ENCODE results near the gene BLNK. TPM values are rescaled to one million over a fixed set of nuclear protein-coding genes. Genes with fewer than 3 reads are reported as not detected.
"Not testable (repeated sequence)": the region's sequence is repeated elsewhere in the genome, so short reads cannot be mapped to it uniquely, and the experiment has no call there.

BLNK gene
- total RNA-seq, 1 donor from 2014 or later = not detected

GRCh38 chr10:96227206-96227605, 44.2 kb downstream of the BLNK start:
- DNase-seq (ENCODE audit: low read depth, low spot score) = no peak

GRCh38 chr10:96225119-96225518, 46.2 kb downstream of the BLNK start:
- no peak for DNase-seq (ENCODE audit: low read depth, low spot score)

- DNase-seq (ENCODE audit: low read depth, low spot score) = no peak
Measured at GRCh38 chr10:96222908-96223307, 48.5 kb downstream of the BLNK start.

- no peak for DNase-seq (ENCODE audit: low read depth, low spot score)
Measured at GRCh38 chr10:96222441-96222840, 48.9 kb downstream of the BLNK start.

GRCh38 chr10:96218826-96219225, 52.5 kb downstream of the BLNK start:
- no peak for DNase-seq (ENCODE audit: low read depth, low spot score)

GRCh38 chr10:96217711-96218110, 53.7 kb downstream of the BLNK start:
- DNase-seq (ENCODE audit: low read depth, low spot score) = no peak

GRCh38 chr10:96216775-96217174, 54.6 kb downstream of the BLNK start:
- no peak for DNase-seq (ENCODE audit: low read depth, low spot score)

GRCh38 chr10:96212911-96213310, 58.5 kb downstream of the BLNK start:
- no peak for DNase-seq (ENCODE audit: low read depth, low spot score)

- DNase-seq (ENCODE audit: low read depth, low spot score) = no peak
Measured at GRCh38 chr10:96211764-96212163, 59.6 kb downstream of the BLNK start.

- no peak for DNase-seq (ENCODE audit: low read depth, low spot score)
Measured at GRCh38 chr10:96208946-96209345, 62.4 kb downstream of the BLNK start.

GRCh38 chr10:96208271-96208670, 63.1 kb downstream of the BLNK start:
- no peak for DNase-seq (ENCODE audit: low read depth, low spot score)

GRCh38 chr10:96205580-96205979, 65.8 kb downstream of the BLNK start:
- no peak for DNase-seq (ENCODE audit: low read depth, low spot score)

- no peak for DNase-seq (ENCODE audit: low read depth, low spot score)
Measured at GRCh38 chr10:96201525-96201924, 69.8 kb downstream of the BLNK start.

- not testable (repeated sequence) for DNase-seq (ENCODE audit: low read depth, low spot score)
Measured at GRCh38 chr10:96189505-96189904, 81.9 kb downstream of the BLNK start.

GRCh38 chr10:96188916-96189315, 82.5 kb downstream of the BLNK start:
- no peak for DNase-seq (ENCODE audit: low read depth, low spot score)

GRCh38 chr10:96188421-96188820, 82.9 kb downstream of the BLNK start:
- no peak for DNase-seq (ENCODE audit: low read depth, low spot score)

GRCh38 chr10:96176985-96177384, 94.4 kb downstream of the BLNK start:
- no peak for DNase-seq (ENCODE audit: low read depth, low spot score)

- no peak for DNase-seq (ENCODE audit: low read depth, low spot score)
Measured at GRCh38 chr10:96172666-96173065, 98.7 kb downstream of the BLNK start.

GRCh38 chr10:96170230-96170629, 101.1 kb downstream of the BLNK start:
- no peak for DNase-seq (ENCODE audit: low read depth, low spot score)

- no peak for DNase-seq (ENCODE audit: low read depth, low spot score)
Measured at GRCh38 chr10:96168546-96168945, 102.8 kb downstream of the BLNK start.

- no peak for DNase-seq (ENCODE audit: low read depth, low spot score)
Measured at GRCh38 chr10:96165726-96166125, 105.6 kb downstream of the BLNK start.

- DNase-seq (ENCODE audit: low read depth, low spot score) = no peak
Measured at GRCh38 chr10:96153070-96153469, 118.3 kb downstream of the BLNK start.

- DNase-seq (ENCODE audit: low read depth, low spot score) = no peak
Measured at GRCh38 chr10:96152437-96152836, 118.9 kb downstream of the BLNK start.

All from pulmonary artery endothelial cell (primary cell).